ENCODE measurements around the gene HGS. TPM values are rescaled to one million over a fixed set of nuclear protein-coding genes. Genes with fewer than 3 reads are reported as not detected.

The HGS gene
- total and polyA plus RNA-seq, 2 of the 13 experiments (the other 11 are each of a cell fraction or from before 2014, with no cell fraction given): 73.3 to 78.1 TPM

- TF ChIP-seq SOX6 (IDR thresholded peaks at IDR 0.05) (no peak), SOX6 (CRISPR knock-in tag; IDR thresholded peaks at IDR 0.05) (peak; percentile 53; the same call in 1 of the 2 replicates), NFKBIZ (CRISPR knock-in tag; IDR thresholded peaks at IDR 0.05) (peak; percentile 64; the same call in 1 of the 2 replicates), ZZZ3 (CRISPR knock-in tag; IDR thresholded peaks at IDR 0.05; ENCODE audit: borderline replicate concordance) (peak; percentile 79; the same call in 1 of the 2 replicates), ZNF260 (CRISPR knock-in tag; IDR thresholded peaks at IDR 0.05; ENCODE audit: borderline replicate concordance, low read depth) (no peak), KLF11 (CRISPR knock-in tag; IDR thresholded peaks at IDR 0.05) (peak; percentile 41; the same call in 1 of the 2 replicates), MTERF4 (CRISPR knock-in tag; IDR thresholded peaks at IDR 0.05) (peak; percentile 70; the same call in 1 of the 2 replicates), ATF7 (IDR thresholded peaks at IDR 0.05) (no peak), ATF7 (CRISPR knock-in tag; IDR thresholded peaks at IDR 0.05) (no peak), CREBL2 (CRISPR knock-in tag; IDR thresholded peaks at IDR 0.05; ENCODE audit: borderline replicate concordance) (no peak; the same call in 1 of the 2 replicates), FOSL1 (CRISPR knock-in tag; IDR thresholded peaks at IDR 0.05; ENCODE audit: borderline replicate concordance) (no peak), NFE2 (CRISPR knock-in tag; IDR thresholded peaks at IDR 0.05) (0 out of 2 replicates have a peak, but pooled peaks have one; percentile 32), NRL (CRISPR knock-in tag; IDR thresholded peaks at IDR 0.05; ENCODE audit: borderline replicate concordance) (no peak), MTA3 (CRISPR knock-in tag; IDR thresholded peaks at IDR 0.05) (no peak), PHF20 (CRISPR knock-in tag; IDR thresholded peaks at IDR 0.05) (peak; percentile 93), SATB2 (CRISPR knock-in tag; IDR thresholded peaks at IDR 0.05) (0 out of 2 replicates have a peak, but pooled peaks have one; percentile 38), ZNF430 (CRISPR knock-in tag; IDR thresholded peaks at IDR 0.05) (peak; percentile 92), ZNF713 (CRISPR knock-in tag; IDR thresholded peaks at IDR 0.05) (no peak; the same call in 1 of the 2 replicates), PRDM10 (CRISPR knock-in tag; IDR thresholded peaks at IDR 0.05; ENCODE audit: low read depth) (0 out of 2 replicates have a peak, but pooled peaks have one; percentile 48), ZNF788 (CRISPR knock-in tag; IDR thresholded peaks at IDR 0.05; ENCODE audit: borderline replicate concordance) (peak; percentile 88; the same call in 1 of the 2 replicates), GLMP (CRISPR knock-in tag; IDR thresholded peaks at IDR 0.05; ENCODE audit: borderline replicate concordance) (no peak), ZNF12 (CRISPR knock-in tag; IDR thresholded peaks at IDR 0.05) (peak; percentile 78), ZNF326 (CRISPR knock-in tag; IDR thresholded peaks at IDR 0.05; ENCODE audit: borderline replicate concordance) (no peak), ZNF615 (CRISPR knock-in tag; IDR thresholded peaks at IDR 0.05; ENCODE audit: borderline replicate concordance) (no peak)
Observed at GRCh38 chr17:81636505-81637288, 47.1 kb upstream of the HGS start, which contains the start of the genes NPLOC4 and TSPAN10 (continued).
